IMR-90 (cell line): ENCODE data around the gene GPX3. TPM values are rescaled to one million over a fixed set of nuclear protein-coding genes. Genes with fewer than 3 reads are reported as not detected.

Experiments
- ATAC-seq: fragments of 200-7000 bp; cut with Tn5 transposase; 2 replicates; pipeline ENCODE4 v1.9.1; 2020; ENCODE audit warnings: low read depth, mild to moderate bottlenecking, moderate library complexity
- BruUV-seq: library from RNA; stranded (reverse); fragments of 400-500 nt; replicated peaks from 2 replicates; lab custom pipeline; 2021; lab: Mats Ljungman, UMichigan
- CTCF ChIA-PET: fragments of 300-600 bp; formaldehyde crosslinking; extraction: SDS; loops from one replicate; lab custom pipeline; 2021; ENCODE audit warnings: antibody characterized with exemption; lab: Yijun Ruan, JAX
- POLR2A ChIA-PET: fragments of 300-600 bp; sonication (Branson Sonifier 250); formaldehyde crosslinking; loops from one replicate; lab custom pipeline; 2022; ENCODE audit warnings: antibody characterized with exemption; ENCODE audit not compliant: unreplicated experiment; lab: Charles Lee
- DNase-seq: peaks from one replicate; pipeline ENCODE4 v3.0.0; 2013
- H2AFZ ChIP-seq: replicated peaks from 2 replicates; pipeline ENCODE3; 2013; ENCODE audit warnings: low read length, mild to moderate bottlenecking; ENCODE audit not compliant: poor library complexity
- H2AK5ac ChIP-seq: 2 replicates; pipeline ENCODE4 v1.6.1; 2013; ENCODE audit warnings: low read depth, low read length, inconsistent platforms
- H2AK9ac ChIP-seq: replicated peaks from 2 replicates; pipeline ENCODE3; 2013; ENCODE audit warnings: mild to moderate bottlenecking, low read depth, low read length, moderate library complexity; ENCODE audit not compliant: poor library complexity
- H2BK120ac ChIP-seq: 2 replicates; pipeline ENCODE4 v1.6.1; 2013; ENCODE audit warnings: low read depth, low read length, inconsistent platforms
- H2BK15ac ChIP-seq: 3 replicates; pipeline ENCODE4 v1.6.1; 2013; ENCODE audit warnings: low read depth, low read length, inconsistent platforms
- H2BK20ac ChIP-seq: 2 replicates; pipeline ENCODE4 v1.6.1; 2013; ENCODE audit warnings: low read depth, mild to moderate bottlenecking, inconsistent platforms, low read length, moderate library complexity
- H2BK5ac ChIP-seq: 2 replicates; pipeline ENCODE4 v1.6.1; 2013; ENCODE audit warnings: mild to moderate bottlenecking, low read depth, low read length, inconsistent platforms; ENCODE audit not compliant: poor library complexity, severe bottlenecking
- H3K14ac ChIP-seq: replicated peaks from 2 replicates; pipeline ENCODE4 v1.6.1; 2013; ENCODE audit warnings: low read depth, low read length, inconsistent platforms
- H3K18ac ChIP-seq: 2 replicates; pipeline ENCODE4 v1.6.1; 2013; ENCODE audit warnings: low read depth, low read length, control low read depth
- H3K23ac ChIP-seq: 2 replicates; pipeline ENCODE4 v1.6.1; 2013; ENCODE audit warnings: low read depth, low read length, inconsistent platforms
- H3K27ac ChIP-seq: 2 replicates; pipeline ENCODE4 v1.5.1; 2013; ENCODE audit warnings: mild to moderate bottlenecking, control low read depth, low read length; ENCODE audit not compliant: insufficient read depth
- H3K27me3 ChIP-seq: 2 replicates; pipeline ENCODE4 v1.6.1; 2013; ENCODE audit warnings: low read length; ENCODE audit not compliant: control insufficient read depth, insufficient read depth
- H3K36me3 ChIP-seq: 2 replicates; pipeline ENCODE4 v1.6.1; 2013; ENCODE audit warnings: low read length, mixed read lengths; ENCODE audit not compliant: control insufficient read depth, insufficient read depth
- H3K4ac ChIP-seq: 2 replicates; pipeline ENCODE4 v1.6.1; 2013; ENCODE audit warnings: low read depth, low read length, inconsistent platforms
- H3K4me1 ChIP-seq: 2 replicates; pipeline ENCODE4 v1.6.1; 2013; ENCODE audit warnings: low read length, mixed read lengths; ENCODE audit not compliant: control insufficient read depth, insufficient read depth
- H3K4me2 ChIP-seq: 2 replicates; pipeline ENCODE4 v1.6.1; 2013; ENCODE audit warnings: low read depth, mild to moderate bottlenecking, control low read depth, low read length, moderate library complexity
- H3K4me3 ChIP-seq: 2 replicates; pipeline ENCODE4 v1.5.1; 2013; ENCODE audit warnings: low read depth, mild to moderate bottlenecking, control low read depth, low read length, moderate library complexity; ENCODE audit not compliant: insufficient read depth
- H3K56ac ChIP-seq: 2 replicates; pipeline ENCODE4 v1.6.1; 2013; ENCODE audit warnings: low read length, inconsistent platforms; ENCODE audit not compliant: insufficient read depth; ENCODE audit errors: extremely low read depth
- H3K79me1 ChIP-seq, 2 experiments: 2 replicates each; pipeline ENCODE4 v1.6.1; 2013; ENCODE audit warnings: low read length in 2 of 2, inconsistent platforms in 1 of 2, low read depth in 1 of 2
- H3K9ac ChIP-seq: 2 replicates; pipeline ENCODE4 v1.6.1; 2013; ENCODE audit warnings: low read depth, low read length, control low read depth
- H3K9me1 ChIP-seq: 2 replicates; pipeline ENCODE4 v1.6.1; 2013; ENCODE audit warnings: low read length, inconsistent platforms; ENCODE audit not compliant: insufficient read depth
- H3K9me3 ChIP-seq: 2 replicates; pipeline ENCODE4 v1.6.1; 2013; ENCODE audit warnings: low read length; ENCODE audit not compliant: control insufficient read depth, insufficient read depth
- H4K20me1 ChIP-seq: 2 replicates; pipeline ENCODE4 v1.6.1; 2013; ENCODE audit warnings: low read length, inconsistent platforms; ENCODE audit not compliant: insufficient read depth
- H4K5ac ChIP-seq: 2 replicates; pipeline ENCODE4 v1.6.1; 2013; ENCODE audit warnings: mild to moderate bottlenecking, low read depth, low read length, control low read depth
- H4K8ac ChIP-seq, 2 experiments: 2 replicates each; pipeline ENCODE4 v1.6.1; 2013; ENCODE audit warnings: low read depth in 2 of 2, low read length in 2 of 2, control low read depth in 1 of 2, inconsistent platforms in 1 of 2
- H4K91ac ChIP-seq: 2 replicates; pipeline ENCODE4 v1.6.1; 2013; ENCODE audit warnings: low read depth, low read length, inconsistent platforms; ENCODE audit not compliant: insufficient read depth
- BHLHE40 ChIP-seq: fragments of 150-350 bp; IDR thresholded peaks from 2 replicates; pipeline ENCODE4 v1.6.1; 2016; ENCODE audit warnings: mild to moderate bottlenecking, low read depth, low read length
- CEBPB ChIP-seq: IDR thresholded peaks from 2 replicates; pipeline ENCODE4 v1.6.1; 2012; ENCODE audit warnings: low read depth, low read length, improper control_type of control experiment
- CHD1 ChIP-seq: IDR thresholded peaks from 2 replicates; pipeline ENCODE4 v1.6.1; 2012; ENCODE audit warnings: low read depth, low read length, improper control_type of control experiment
- CTCF ChIP-seq: conservative IDR thresholded peaks from 2 replicates; pipeline ENCODE4 v1.5.1; 2012; ENCODE audit warnings: mild to moderate bottlenecking, low read depth, low read length, improper control_type of control experiment
- ELK1 ChIP-seq: fragments of 150-350 bp; IDR thresholded peaks from 2 replicates; pipeline ENCODE4 v1.6.1; 2016; ENCODE audit warnings: low read depth, mild to moderate bottlenecking, low read length, moderate library complexity, borderline replicate concordance
- FOS ChIP-seq: fragments of 150-350 bp; IDR thresholded peaks from 2 replicates; pipeline ENCODE4 v1.6.1; 2016; ENCODE audit warnings: low read depth, low read length
- MAFK ChIP-seq: IDR thresholded peaks from 2 replicates; pipeline ENCODE4 v1.6.1; 2012; ENCODE audit warnings: low read depth, low read length, improper control_type of control experiment
- MAZ ChIP-seq: IDR thresholded peaks from 2 replicates; pipeline ENCODE4 v1.6.1; 2012; ENCODE audit warnings: low read depth, mild to moderate bottlenecking, low read length, improper control_type of control experiment, moderate library complexity, borderline replicate concordance
- MXI1 ChIP-seq: IDR thresholded peaks from 2 replicates; pipeline ENCODE4 v1.6.1; 2012; ENCODE audit warnings: low read depth, mild to moderate bottlenecking, low read length, moderate library complexity, borderline replicate concordance
- NFE2L2 ChIP-seq: fragments of 150-350 bp; IDR thresholded peaks from 2 replicates; pipeline ENCODE4 v1.6.1; 2016; ENCODE audit warnings: low read depth, mild to moderate bottlenecking, low read length
- POLR2A ChIP-seq: IDR thresholded peaks from 2 replicates; pipeline ENCODE4 v1.6.1; 2012; ENCODE audit warnings: mild to moderate bottlenecking, low read depth, low read length
- RAD21 ChIP-seq: IDR thresholded peaks from 2 replicates; pipeline ENCODE4 v1.6.1; 2012; ENCODE audit warnings: low read length, improper control_type of control experiment
- RFX5 ChIP-seq: IDR thresholded peaks from 2 replicates; pipeline ENCODE4 v1.8.0; 2012; ENCODE audit warnings: low read depth, mild to moderate bottlenecking, low read length, moderate library complexity
- SMC3 ChIP-seq: fragments of 150-350 bp; IDR thresholded peaks from 2 replicates; pipeline ENCODE4 v1.6.1; 2016; ENCODE audit warnings: low read depth, mild to moderate bottlenecking, antibody characterized with exemption, low read length, moderate library complexity
- WGBS, 2 experiments: methylation state at CpG; one replicate each; pipeline versions ENCODE4 v1.1.5 to v1.1.7; 2013; ENCODE audit warnings: missing lambda C conversion rate in 2 of 2; ENCODE audit not compliant: insufficient read length in 1 of 2; ENCODE audit errors: extremely low coverage in 2 of 2; 5-methylcytosine and 5-hydroxymethylcytosine counted together
- dilution Hi-C: fragments of 300-500 bp; cut with HindIII; formaldehyde crosslinking; loops from one replicate; pipeline ENCODE4 v1.14.3; 2018; ENCODE audit warnings: low sequenced_read_pairs; ENCODE audit not compliant: unreplicated experiment
- in situ Hi-C: fragments of 300-500 bp; cut with MboI; formaldehyde crosslinking; loops from 3 replicates; pipeline ENCODE4 v1.14.3; 2019; ENCODE audit warnings: low sequenced_read_pairs, inconsistent platforms, mixed read lengths
- intact Hi-C: fragments of 100-400 bp; cut with micrococcal nuclease; formaldehyde crosslinking; loops from 2 replicates; pipeline ENCODE4 v1.10.0; 2022
- polyA plus RNA-seq, 3 experiments: library from polyadenylated mRNA; depleted of rRNA; stranded (reverse); fragments of >200 nt; gene quantifications; 2 replicates each; pipeline ENCODE4 v1.2.3, GENCODE V29; 2012; ENCODE audit warnings: low replicate concordance in 1 of 3
- total RNA-seq: library from RNA; depleted of rRNA; stranded (reverse); fragments of >200 nt; gene quantifications from 2 replicates; pipeline ENCODE4 v1.2.3, GENCODE V29; 2012
- TF ChIP-seq, protein P1 (sequence below): fragments of 150-350 bp; IDR thresholded peaks from 2 replicates; pipeline ENCODE4 v1.6.1; 2017; ENCODE audit warnings: mild to moderate bottlenecking, antibody characterized with exemption, low read length, low read depth

GPX3 gene
- total and polyA plus RNA-seq, 2 of the 4 experiments (the other 2 are of a cell fraction) = 0.36 to 1.0 TPM

DNA sequence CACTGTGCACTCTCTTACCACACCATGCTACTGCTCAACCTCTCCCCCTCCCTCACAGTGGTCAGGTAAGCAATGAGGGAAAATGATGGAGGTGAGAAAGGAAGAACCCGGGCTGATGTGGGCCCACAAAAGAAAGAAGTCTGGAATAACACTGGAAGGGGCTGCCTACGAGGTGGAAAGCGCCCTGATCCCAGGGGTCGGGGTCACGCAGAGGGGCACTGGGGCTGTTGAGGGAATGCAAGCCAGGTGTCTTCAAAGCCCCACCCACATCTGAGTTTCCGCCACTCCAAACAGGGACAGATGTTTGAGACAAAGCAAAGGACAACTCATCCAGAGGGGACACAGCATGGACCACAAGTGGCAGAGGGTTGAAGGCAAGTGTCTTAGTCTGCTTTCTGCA, 56.2 kb downstream of the GPX3 start:
- H2BK15ac ChIP-seq = peak overlapping the region; percentile 72; the same call in 1 of the 3 replicates
- WGBS, 2 experiments = no CpG with 5 or more reads among the region's 6 CpGs
- peak overlapping the region in 1 of 2 experiments; percentile 39; a peak in 1 of 4 replicates for H4K8ac ChIP-seq
- peak overlapping the region; percentile 38; the same call in 1 of the 2 replicates for H2BK120ac ChIP-seq
- H3K9ac ChIP-seq = no peak overlapping the region
- H2AFZ ChIP-seq = peak overlapping the region; percentile 40
- H3K9me1 ChIP-seq = peaks cover 45% of the 10 kb centered on the region
- ChIA-PET CTCF (no interaction called here), POLR2A (no interaction called here)
- H3K23ac ChIP-seq = peak overlapping the region; percentile 73
- intact Hi-C loops (no loop called here), dilution Hi-C loops (no loop called here), in situ Hi-C loops (no loop called here)
- H3K79me1 ChIP-seq = peaks cover 32 to 86% of the 10 kb centered on the region in 2 experiments
- peak overlapping the region; percentile 54; the same call in 1 of the 2 replicates for H4K91ac ChIP-seq
- peaks cover 8% of the 10 kb centered on the region for H3K36me3 ChIP-seq
- H2BK5ac ChIP-seq = peak overlapping the region; percentile 82
- peak overlapping the region; percentile 68 for H3K4ac ChIP-seq
- peak overlapping the region; percentile 87 for H3K14ac ChIP-seq
- no peak overlapping the region for H2AK9ac ChIP-seq
- no peak overlapping the region for H3K56ac ChIP-seq
- BruUV-seq = no TSS peak
- peaks cover 31% of the 10 kb centered on the region for H3K4me1 ChIP-seq
- no peak overlapping the region for H3K18ac ChIP-seq
- no peak for ATAC-seq
- DNase-seq = no peak
- H3K4me2 ChIP-seq = no peak overlapping the region
- no peak overlapping the region for H4K5ac ChIP-seq
- H3K9me3 ChIP-seq = no peaks in the 10 kb centered on the region
- no peak overlapping the region; the same call in 1 of the 2 replicates for H3K27ac ChIP-seq
- peaks cover 59% of the 10 kb centered on the region for H4K20me1 ChIP-seq
- peak overlapping the region; percentile 47; the same call in 1 of the 2 replicates for H2BK20ac ChIP-seq
- H3K4me3 ChIP-seq = no peak overlapping the region
- H2AK5ac ChIP-seq = peak overlapping the region; percentile 97
- H3K27me3 ChIP-seq = no peaks in the 10 kb centered on the region
- TF ChIP-seq, protein P1, sequence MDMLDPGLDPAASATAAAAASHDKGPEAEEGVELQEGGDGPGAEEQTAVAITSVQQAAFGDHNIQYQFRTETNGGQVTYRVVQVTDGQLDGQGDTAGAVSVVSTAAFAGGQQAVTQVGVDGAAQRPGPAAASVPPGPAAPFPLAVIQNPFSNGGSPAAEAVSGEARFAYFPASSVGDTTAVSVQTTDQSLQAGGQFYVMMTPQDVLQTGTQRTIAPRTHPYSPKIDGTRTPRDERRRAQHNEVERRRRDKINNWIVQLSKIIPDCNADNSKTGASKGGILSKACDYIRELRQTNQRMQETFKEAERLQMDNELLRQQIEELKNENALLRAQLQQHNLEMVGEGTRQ = no peak
- TF ChIP-seq SMC3 = no peak
- no peak for TF ChIP-seq CTCF
- no peak for TF ChIP-seq RFX5
- no peak for TF ChIP-seq MXI1
- TF ChIP-seq CEBPB = no peak
- TF ChIP-seq CHD1 = no peak
- TF ChIP-seq MAFK = no peak
- no peak for TF ChIP-seq NFE2L2
- TF ChIP-seq MAZ = no peak
- TF ChIP-seq BHLHE40 = no peak
- TF ChIP-seq FOS = no peak
- TF ChIP-seq ELK1 = no peak
- TF ChIP-seq RAD21 = no peak
- no peak for TF ChIP-seq POLR2A
